HCT116 (cell line): ENCODE measurements around the gene KIFC3. TPM values are rescaled to one million over a fixed set of nuclear protein-coding genes. Genes with fewer than 3 reads are reported as not detected.

Experiments used
- ATAC-seq: fragments of 200-7000 bp; cut with Tn5 transposase; 2 replicates; pipeline ENCODE4 v1.9.1; 2020; ENCODE audit warnings: mild to moderate bottlenecking, moderate library complexity
- BruUV-seq: library from RNA; stranded (reverse); fragments of 400-500 nt; replicated peaks from 2 replicates; lab custom pipeline; 2021; lab: Mats Ljungman, UMichigan
- CTCF ChIA-PET: fragments of 300-600 bp; sonication (Branson Sonifier 250); formaldehyde crosslinking; loops from one replicate; lab custom pipeline; 2021; ENCODE audit warnings: antibody characterized with exemption; lab: Charles Lee
- POLR2A ChIA-PET: fragments of 300-600, 350-600 bp; sonication (Branson Sonifier 250); formaldehyde crosslinking; loops from one replicate; lab custom pipeline; 2021; ENCODE audit warnings: antibody characterized with exemption; lab: Charles Lee
- RAD21 ChIA-PET, 2 experiments: fragments of 300-600 bp; sonication (Branson Sonifier 250); formaldehyde crosslinking; loops; one replicate each; lab custom pipeline; 2023; ENCODE audit warnings: low total read pairs in 2 of 2; ENCODE audit not compliant: uncharacterized antibody in 2 of 2, unreplicated experiment in 2 of 2, low non-redundant PET in 1 of 2; lab: Charles Lee
- DNase-seq: peaks from one replicate; pipeline ENCODE4 v3.0.0-alpha.2; 2010; ENCODE audit warnings: low read depth, low spot score
- H2AFZ ChIP-seq: fragments of 200-600 bp; shearing (Covaris generic), sonication (generic); 2 replicates; pipeline ENCODE4 v1.6.1; 2017; ENCODE audit warnings: low read depth, mixed run types, mixed read lengths, antibody characterized with exemption, low read length; ENCODE audit not compliant: poor library complexity, severe bottlenecking
- H3K27ac ChIP-seq: 2 replicates; pipeline ENCODE4 v1.5.1; 2012; ENCODE audit warnings: low read depth, low read length
- H3K27me3 ChIP-seq: fragments of 200-600 bp; sonication (generic); 2 replicates; pipeline ENCODE4 v1.6.1; 2016; ENCODE audit warnings: mixed run types, low read length, mixed read lengths; ENCODE audit not compliant: insufficient read depth
- H3K36me3 ChIP-seq, 2 experiments: fragments of 200-500 bp in 1 of 2; fragments of 200-600 bp in 1 of 2; sonication (Bioruptor generic) in 1 of 2; sonication (generic) in 1 of 2; 2 replicates each; pipeline versions ENCODE4 v1.5.1 to v1.6.1; 2014 to 2016; ENCODE audit warnings: low read length in 2 of 2, inconsistent platforms in 1 of 2, mixed read lengths in 1 of 2, mixed run types in 1 of 2; ENCODE audit not compliant: insufficient read depth in 2 of 2, control insufficient read depth in 1 of 2
- H3K4me1 ChIP-seq, 2 experiments: fragments of 200-600 bp in 1 of 2; sonication (generic) in 1 of 2; 2 replicates each; pipeline versions ENCODE4 v1.5.1 to v1.6.1; 2012 to 2017; ENCODE audit warnings: low read length in 2 of 2, inconsistent platforms in 1 of 2, mild to moderate bottlenecking in 1 of 2, mixed read lengths in 1 of 2, mixed run types in 1 of 2, moderate library complexity in 1 of 2; ENCODE audit not compliant: insufficient read depth in 2 of 2, control insufficient read depth in 1 of 2
- H3K4me2 ChIP-seq: fragments of 200-600 bp; sonication (generic); 2 replicates; pipeline ENCODE4 v1.6.1; 2017; ENCODE audit warnings: mixed run types, low read length, mixed read lengths
- H3K4me3 ChIP-seq, 2 experiments: fragments of 200-600 bp in 1 of 2; sonication (generic) in 1 of 2; replicated peaks in 1 of 2; 2 replicates each; pipeline ENCODE4 v1.5.1; 2011 to 2016; ENCODE audit warnings: low read length in 2 of 2, control low read depth in 1 of 2, low read depth in 1 of 2, mild to moderate bottlenecking in 1 of 2, mixed read lengths in 1 of 2, mixed run types in 1 of 2
- H3K79me2 ChIP-seq: fragments of 200-600 bp; sonication (generic); 2 replicates; pipeline ENCODE4 v1.6.1; 2017; ENCODE audit warnings: mild to moderate bottlenecking, mixed run types, low read length, moderate library complexity, mixed read lengths; ENCODE audit not compliant: insufficient read depth
- H3K9ac ChIP-seq: fragments of 200-600 bp; sonication (generic); 2 replicates; pipeline ENCODE4 v1.6.1; 2016; ENCODE audit warnings: low read length, mixed read lengths
- H3K9me2 ChIP-seq: fragments of 200-600 bp; sonication (generic), shearing (Covaris generic); 2 replicates; pipeline ENCODE4 v1.6.1; 2017; ENCODE audit warnings: mixed run types, mild to moderate bottlenecking, moderate library complexity; ENCODE audit not compliant: insufficient read depth
- H3K9me3 ChIP-seq, 2 experiments: fragments of 200-500 bp in 1 of 2; fragments of 200-600 bp in 1 of 2; sonication (Bioruptor generic) in 1 of 2; sonication (generic) in 1 of 2; 2 replicates each; pipeline ENCODE4 v1.6.1; 2014 to 2017; ENCODE audit warnings: low read length in 2 of 2, mixed read lengths in 2 of 2, inconsistent platforms in 1 of 2, low read depth in 1 of 2, mild to moderate bottlenecking in 1 of 2, mixed run types in 1 of 2, moderate library complexity in 1 of 2; ENCODE audit not compliant: control insufficient read depth in 1 of 2, insufficient read depth in 1 of 2
- H4K20me1 ChIP-seq: fragments of 200-600 bp; sonication (generic), shearing (Covaris generic); 2 replicates; pipeline ENCODE4 v1.6.1; 2017; ENCODE audit warnings: mixed run types, mild to moderate bottlenecking, moderate library complexity; ENCODE audit not compliant: insufficient read depth
- EGR1 ChIP-seq: IDR thresholded peaks from 2 replicates; pipeline ENCODE4 v1.6.1; 2012; ENCODE audit warnings: low read depth
- ELF1 ChIP-seq: IDR thresholded peaks from 2 replicates; pipeline ENCODE4 v1.6.1; 2012; ENCODE audit warnings: low read depth, borderline replicate concordance
- EZH2 ChIP-seq: fragments of 200-600 bp; sonication (generic); IDR thresholded peaks from 2 replicates; pipeline ENCODE4 v1.6.1; 2017; ENCODE audit warnings: antibody characterized with exemption, mixed run types
- JUND ChIP-seq: IDR thresholded peaks from 2 replicates; pipeline ENCODE4 v1.6.1; 2012
- POLR2A ChIP-seq: IDR thresholded peaks from 2 replicates; pipeline ENCODE4 v1.7.0; 2011; ENCODE audit warnings: borderline replicate concordance; ENCODE audit not compliant: insufficient read depth, insufficient read length; ENCODE audit errors: extremely low read depth
- POLR2AphosphoS5 ChIP-seq: IDR thresholded peaks from 2 replicates; pipeline ENCODE4 v1.6.1; 2011; ENCODE audit warnings: mild to moderate bottlenecking, low read depth, low read length, moderate library complexity
- RAD21 ChIP-seq: IDR thresholded peaks from 2 replicates; pipeline ENCODE4 v1.6.1; 2012; ENCODE audit warnings: low read depth, mild to moderate bottlenecking
- SP1 ChIP-seq: IDR thresholded peaks from 2 replicates; pipeline ENCODE4 v1.6.1; 2012; ENCODE audit warnings: low read depth
- SRF ChIP-seq: IDR thresholded peaks from 2 replicates; pipeline ENCODE4 v1.6.1; 2012; ENCODE audit warnings: low read depth
- YY1 ChIP-seq: IDR thresholded peaks from 2 replicates; pipeline ENCODE4 v1.6.1; 2011; ENCODE audit warnings: low read length, low read depth, moderate library complexity, mild to moderate bottlenecking; ENCODE audit not compliant: insufficient replicate concordance; ENCODE audit errors: extremely low read depth
- intact Hi-C: fragments of 100-400 bp; cut with micrococcal nuclease; formaldehyde crosslinking; loops from 2 replicates; pipeline ENCODE4 v1.10.0; 2022
- total RNA-seq: library from RNA; stranded (reverse); gene quantifications from one replicate; pipeline ENCODE4 v1.2.1, GENCODE V29; 2021; ENCODE audit not compliant: unreplicated experiment
- TF ChIP-seq, protein P1 (sequence below): IDR thresholded peaks from 2 replicates; pipeline ENCODE4 v1.6.1; 2012
- TF ChIP-seq, protein P2 (sequence below), 3 experiments: fragments of 200-600 bp in 1 of 3; sonication (generic) in 1 of 3; IDR thresholded peaks in 2 of 3; conservative IDR thresholded peaks in 1 of 3; 2 replicates each; pipeline ENCODE4 v1.5.1; 2012 to 2017; ENCODE audit warnings: low read depth in 2 of 3, low read length in 2 of 3, antibody characterized with exemption in 1 of 3, borderline replicate concordance in 1 of 3, control low read depth in 1 of 3, mild to moderate bottlenecking in 1 of 3, mixed read lengths in 1 of 3, mixed run types in 1 of 3, moderate library complexity in 1 of 3; ENCODE audit not compliant: insufficient read depth in 1 of 3

The KIFC3 gene
- total RNA-seq, 1 experiment from 2014 or later = 31.9 TPM

DNA sequence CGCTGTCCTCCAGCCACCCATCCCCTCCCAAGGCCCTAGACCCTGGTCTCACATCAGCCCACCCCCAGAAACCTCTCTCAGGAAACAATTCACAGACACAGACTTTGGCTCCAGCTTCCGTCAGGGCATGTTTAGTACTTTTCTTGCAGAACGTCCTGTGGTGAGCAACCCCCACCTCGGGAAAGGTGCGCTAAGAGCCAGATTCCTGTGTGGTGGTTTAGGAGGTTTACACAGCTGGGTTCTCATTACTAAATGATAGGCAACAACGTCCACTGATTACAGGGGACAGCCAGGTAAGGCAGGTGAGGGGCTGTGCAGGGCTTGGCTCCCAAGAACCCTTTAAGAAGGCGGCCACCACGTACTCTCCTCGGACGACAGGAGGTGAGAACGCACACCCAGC is 29.3 kb downstream of the KIFC3 start:
- H3K4me2 ChIP-seq = no peak overlapping the region
- POLR2A ChIA-PET = no interaction called here
- H3K9me3 ChIP-seq = no peaks in the 10 kb centered on the region
- TF ChIP-seq YY1 (no peak), JUND (no peak), ELF1 (no peak), EZH2 (no peak), RAD21 (no peak), SRF (no peak), SP1 (no peak), POLR2A (no peak), EGR1 (no peak), POLR2AphosphoS5 (no peak)
- TF ChIP-seq, protein P1, sequence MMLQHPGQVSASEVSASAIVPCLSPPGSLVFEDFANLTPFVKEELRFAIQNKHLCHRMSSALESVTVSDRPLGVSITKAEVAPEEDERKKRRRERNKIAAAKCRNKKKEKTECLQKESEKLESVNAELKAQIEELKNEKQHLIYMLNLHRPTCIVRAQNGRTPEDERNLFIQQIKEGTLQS = no peak
- TF ChIP-seq, protein P2, sequence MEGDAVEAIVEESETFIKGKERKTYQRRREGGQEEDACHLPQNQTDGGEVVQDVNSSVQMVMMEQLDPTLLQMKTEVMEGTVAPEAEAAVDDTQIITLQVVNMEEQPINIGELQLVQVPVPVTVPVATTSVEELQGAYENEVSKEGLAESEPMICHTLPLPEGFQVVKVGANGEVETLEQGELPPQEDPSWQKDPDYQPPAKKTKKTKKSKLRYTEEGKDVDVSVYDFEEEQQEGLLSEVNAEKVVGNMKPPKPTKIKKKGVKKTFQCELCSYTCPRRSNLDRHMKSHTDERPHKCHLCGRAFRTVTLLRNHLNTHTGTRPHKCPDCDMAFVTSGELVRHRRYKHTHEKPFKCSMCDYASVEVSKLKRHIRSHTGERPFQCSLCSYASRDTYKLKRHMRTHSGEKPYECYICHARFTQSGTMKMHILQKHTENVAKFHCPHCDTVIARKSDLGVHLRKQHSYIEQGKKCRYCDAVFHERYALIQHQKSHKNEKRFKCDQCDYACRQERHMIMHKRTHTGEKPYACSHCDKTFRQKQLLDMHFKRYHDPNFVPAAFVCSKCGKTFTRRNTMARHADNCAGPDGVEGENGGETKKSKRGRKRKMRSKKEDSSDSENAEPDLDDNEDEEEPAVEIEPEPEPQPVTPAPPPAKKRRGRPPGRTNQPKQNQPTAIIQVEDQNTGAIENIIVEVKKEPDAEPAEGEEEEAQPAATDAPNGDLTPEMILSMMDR (IDR thresholded peaks at IDR 0.05 in 2 of 3, conservative IDR thresholded peaks at IDR 0.05 in 1 of 3; ENCODE audit: borderline replicate concordance in 1 of 3, insufficient read depth in 1 of 3, low read depth in 2 of 3, low read length in 2 of 3) = no peak
- no peak for ATAC-seq
- CTCF ChIA-PET = no interaction called here
- H3K4me3 ChIP-seq = no peak overlapping the region
- H3K79me2 ChIP-seq = no peaks in the 10 kb centered on the region
- H4K20me1 ChIP-seq = no peaks in the 10 kb centered on the region
- intact Hi-C loops = no loop called here
- no peak overlapping the region for H3K9ac ChIP-seq
- RAD21 ChIA-PET = no interaction called here
- H3K4me1 ChIP-seq = no peaks in the 10 kb centered on the region
- no peak for DNase-seq
- no peak overlapping the region for H2AFZ ChIP-seq
- H3K27me3 ChIP-seq = no peaks in the 10 kb centered on the region
- H3K27ac ChIP-seq = no peak overlapping the region
- H3K36me3 ChIP-seq = no peaks in the 10 kb centered on the region; a peak in 1 of 4 replicates
- no TSS peak for BruUV-seq
- H3K9me2 ChIP-seq = no peaks in the 10 kb centered on the region
